ENCODE results near the gene YIPF6.

DNA sequence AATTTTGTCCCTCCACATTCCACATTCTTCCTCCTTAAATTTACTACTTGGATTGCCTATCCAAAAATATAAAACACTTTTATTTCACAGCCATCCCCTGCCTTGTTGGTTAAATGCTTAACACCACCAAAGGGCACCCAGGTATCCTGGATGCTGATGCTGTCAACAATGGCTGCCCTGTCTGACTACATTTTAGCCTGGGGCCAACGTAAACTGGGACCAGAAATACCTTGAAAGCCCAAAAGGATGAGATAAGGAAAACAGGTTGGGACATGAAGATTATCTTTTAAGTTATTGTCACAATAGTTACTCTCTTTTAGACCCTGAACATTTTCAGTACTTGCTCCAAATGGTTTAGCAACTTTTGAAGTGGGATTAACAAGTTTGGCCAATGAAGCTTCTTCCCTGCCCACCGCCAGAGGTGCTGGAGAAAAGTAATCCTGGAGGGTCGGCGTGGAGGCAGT, 775 bp upstream of the YIPF6 start:
- TF ChIP-seq, protein P1, sequence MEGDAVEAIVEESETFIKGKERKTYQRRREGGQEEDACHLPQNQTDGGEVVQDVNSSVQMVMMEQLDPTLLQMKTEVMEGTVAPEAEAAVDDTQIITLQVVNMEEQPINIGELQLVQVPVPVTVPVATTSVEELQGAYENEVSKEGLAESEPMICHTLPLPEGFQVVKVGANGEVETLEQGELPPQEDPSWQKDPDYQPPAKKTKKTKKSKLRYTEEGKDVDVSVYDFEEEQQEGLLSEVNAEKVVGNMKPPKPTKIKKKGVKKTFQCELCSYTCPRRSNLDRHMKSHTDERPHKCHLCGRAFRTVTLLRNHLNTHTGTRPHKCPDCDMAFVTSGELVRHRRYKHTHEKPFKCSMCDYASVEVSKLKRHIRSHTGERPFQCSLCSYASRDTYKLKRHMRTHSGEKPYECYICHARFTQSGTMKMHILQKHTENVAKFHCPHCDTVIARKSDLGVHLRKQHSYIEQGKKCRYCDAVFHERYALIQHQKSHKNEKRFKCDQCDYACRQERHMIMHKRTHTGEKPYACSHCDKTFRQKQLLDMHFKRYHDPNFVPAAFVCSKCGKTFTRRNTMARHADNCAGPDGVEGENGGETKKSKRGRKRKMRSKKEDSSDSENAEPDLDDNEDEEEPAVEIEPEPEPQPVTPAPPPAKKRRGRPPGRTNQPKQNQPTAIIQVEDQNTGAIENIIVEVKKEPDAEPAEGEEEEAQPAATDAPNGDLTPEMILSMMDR (IDR thresholded peaks at IDR 0.05): no peak
- no peak for TF ChIP-seq POLR2AphosphoS5 (IDR thresholded peaks at IDR 0.05; ENCODE audit: low read depth, low read length)
- TF ChIP-seq TCF7L2 (IDR thresholded peaks at IDR 0.05; ENCODE audit: low read depth, low read length): no peak
